Ovary (tissue), 9 donors: Measurements from ENCODE around the gene FAM156B. TPM values are rescaled to one million over a fixed set of nuclear protein-coding genes. Genes with fewer than 3 reads are reported as not detected.
"Not testable (repeated sequence)": the region's sequence is repeated elsewhere in the genome, so short reads cannot be mapped to it uniquely, and the experiment has no call there.

ENCODE experiments used
- DNase-seq, 5 donors: peaks; one replicate each; pipeline ENCODE4 v3.0.0-alpha.2; 2019 to 2020
- H3K27ac ChIP-seq, 2 donors: fragments of 200-600 bp; one replicate each; pipeline versions ENCODE4 v1.5.1 to v1.8.0; 2019 to 2022
- H3K27me3 ChIP-seq: fragments of 200-600 bp; one replicate; pipeline ENCODE4 v1.8.0; 2022
- H3K36me3 ChIP-seq: fragments of 200-600 bp; sonication (generic); one replicate; pipeline ENCODE4 v1.5.1; 2019
- H3K4me1 ChIP-seq: one replicate; pipeline ENCODE4 v1.8.1; 2013; ENCODE audit warnings: mild to moderate bottlenecking, moderate library complexity; ENCODE audit not compliant: insufficient read depth
- H3K4me3 ChIP-seq: fragments of 200-600 bp; sonication (generic); one replicate; pipeline ENCODE4 v1.5.1; 2017
- H3K9me3 ChIP-seq, 2 donors: fragments of 200-600 bp in 1 of 2; sonication (generic) in 1 of 2; one replicate each; pipeline versions ENCODE4 v1.5.1 to v1.8.1; 2013 to 2019; ENCODE audit warnings: mild to moderate bottlenecking in 1 of 2, moderate library complexity in 1 of 2
- CTCF ChIP-seq, 3 donors: fragments of 450-650 bp in 2 of 3; fragments of 200-600 bp in 1 of 3; IDR thresholded peaks; one replicate each; pipeline versions ENCODE4 v1.5.1 to v1.8.0; 2016 to 2022; ENCODE audit warnings: antibody characterized with exemption in 3 of 3, mild to moderate bottlenecking in 1 of 3
- EP300 ChIP-seq: sonication (generic); formaldehyde crosslinking; IDR thresholded peaks from one replicate; pipeline ENCODE4 v1.6.1; 2017; ENCODE audit warnings: antibody characterized with exemption
- POLR2A ChIP-seq: fragments of 450-650 bp; IDR thresholded peaks from one replicate; pipeline ENCODE4 v1.6.1; 2017; ENCODE audit warnings: antibody characterized with exemption, mild to moderate bottlenecking, moderate library complexity
- WGBS, 3 donors: extraction: QIAGEN DNeasy Blood & Tissue Kit in 1 of 3; methylation state at CpG; one replicate each; pipeline versions ENCODE4 v1.1.5 to v1.1.7; 2013 to 2017; 5-methylcytosine and 5-hydroxymethylcytosine counted together
- intact Hi-C, 4 donors: fragments of 100-400 bp; cut with DNase I; formaldehyde crosslinking; loops; one replicate each; pipeline versions ENCODE4 v1.11.0 to v1.15.1; 2022 to 2023
- polyA plus RNA-seq, 2 donors: library from polyadenylated mRNA; stranded (reverse); fragments of 200-250 nt in 1 of 2; fragments of 350-450 nt in 1 of 2; fragmentation: Illumina TruSeq in 1 of 2; extraction: RNeasy Lipid Tissue Mini Kit (QIAGEN cat#74804) in 1 of 2; gene quantifications; one replicate each; pipeline ENCODE4 v1.2.3, GENCODE V29; 2013 to 2014
- total RNA-seq, 7 donors: library from RNA; depleted of rRNA in 2 of 7; stranded (reverse); fragments of >200 nt in 2 of 7; fragmentation: NEBNext Ultra II Directional in 3 of 7; extraction: Animal tissue kit (Norgen Biotek cat#: 25700) in 3 of 7; gene quantifications; one replicate each; pipeline versions ENCODE4 v1.1.0 to v1.2.4, GENCODE V29; 2016 to 2023
- donor health status: DM: no; HTN: no; CAD: no; lungs with moderate emphysema.
- donor health status: DM: no; HTN: no; CAD: no.
- donor health status: Bipolar disorder and iron deficiency.
- donor health status: DM: yes; HTN: yes; CAD: no.
- donor health status: DM: no; HTN: no; CAD: no.
- donor health status: DM: yes; HTN: yes; CAD: no.

The FAM156B gene
- total and polyA plus RNA-seq, 9 donors, result 2.2 to 22.9 (median 13.6) TPM

GRCh38 chrX:52933213-52933612 is 36.1 kb downstream of the FAM156B start:
- Histone ChIP-seq H3K9me3 (no peaks in the 10 kb centered on the region), H3K4me1 (peaks cover 3% of the 10 kb centered on the region), H3K27me3 (no peaks in the 10 kb centered on the region), H3K4me3 (no peak overlapping the region), H3K36me3 (no peaks in the 10 kb centered on the region), H3K27ac (no peak overlapping the region)
- 86 to 93% (median 86%) methylated on average over 2 of the region's 2 CpGs for WGBS, 3 donors
- intact Hi-C loops, result no loop called here
- DNase-seq, result peak in 2 of 5 donors; percentile 10 to 14
- TF ChIP-seq CTCF (IDR thresholded peaks at IDR 0.05) (no peak), POLR2A (no peak), EP300 (no peak)

- WGBS, 3 donors, result 1 to 4% (median 3%) methylated on average over 27 of the region's 27 CpGs
- no peaks in the 10 kb centered on the region for H3K27me3 ChIP-seq
- no peak for TF ChIP-seq POLR2A
- no peak for TF ChIP-seq CTCF (IDR thresholded peaks at IDR 0.05)
- TF ChIP-seq EP300, result no peak
- H3K36me3 ChIP-seq, result no peaks in the 10 kb centered on the region
- peak overlapping the region; percentile 85 to 94 for H3K27ac ChIP-seq
- no peaks in the 10 kb centered on the region for H3K9me3 ChIP-seq
- peaks cover 3% of the 10 kb centered on the region for H3K4me1 ChIP-seq
- peak overlapping the region; percentile 75 for H3K4me3 ChIP-seq
- DNase-seq, result peak in 1 of 5 donors; percentile 8
- intact Hi-C loops, result no loop called here
These were observed 37.0 kb downstream of the FAM156B start for GRCh38 chrX:52933976-52934703.

GRCh38 chrX:52934704-52935469 is 37.8 kb downstream of the FAM156B start:
- Histone ChIP-seq H3K4me1 (peaks cover 3% of the 10 kb centered on the region), H3K4me3 (peak overlapping the region; percentile 75), H3K27ac (peak overlapping the region; percentile 85 to 94), H3K9me3 (no peaks in the 10 kb centered on the region), H3K27me3 (no peaks in the 10 kb centered on the region), H3K36me3 (no peaks in the 10 kb centered on the region)
- TF ChIP-seq CTCF (IDR thresholded peaks at IDR 0.05) (peak; percentile 99 to 100 (median 100)), EP300 (no peak), POLR2A (peak; percentile 54)
- WGBS, 3 donors, result 0% methylated on average over 48 to 61 of the region's 61 CpGs
- DNase-seq, result peak; percentile 96 to 99 (median 98)
- intact Hi-C loops, result no loop called here

GRCh38 chrX:52935470-52935784 is 38.3 kb downstream of the FAM156B start:
- intact Hi-C loops, H3K36me3 ChIP-seq, H3K9me3 ChIP-seq, DNase-seq, H3K4me1 ChIP-seq, H3K27me3 ChIP-seq: not testable (repeated sequence)
- 1 to 2% (median 1%) methylated on average over 10 of the region's 10 CpGs for WGBS, 3 donors
- H3K4me3 ChIP-seq, result peak overlapping the region; percentile 75
- H3K27ac ChIP-seq, result peak overlapping the region; percentile 85 to 94

GRCh38 chrX:52940704-52941103 is 43.6 kb downstream of the FAM156B start:
- H3K4me3 ChIP-seq, H3K27ac ChIP-seq, H3K36me3 ChIP-seq, H3K9me3 ChIP-seq, H3K27me3 ChIP-seq, DNase-seq, intact Hi-C loops, H3K4me1 ChIP-seq: not testable (repeated sequence)
- no CpG with 5 or more reads among the region's 4 CpGs for WGBS, 3 donors

- WGBS, 3 donors, result no CpG with 5 or more reads among the region's 10 CpGs
- H3K9me3 ChIP-seq, DNase-seq, H3K4me1 ChIP-seq, intact Hi-C loops, H3K27ac ChIP-seq, H3K27me3 ChIP-seq, H3K36me3 ChIP-seq, H3K4me3 ChIP-seq: not testable (repeated sequence)
These were observed 44.6 kb downstream of the FAM156B start for GRCh38 chrX:52941728-52942127.

- H3K9me3 ChIP-seq, H3K4me1 ChIP-seq, H3K4me3 ChIP-seq, H3K27ac ChIP-seq, DNase-seq, H3K36me3 ChIP-seq, intact Hi-C loops, H3K27me3 ChIP-seq: not testable (repeated sequence)
- no CpG with 5 or more reads among the region's 14 CpGs for WGBS, 3 donors
These were observed 48.8 kb downstream of the FAM156B start for GRCh38 chrX:52945838-52946494.

- intact Hi-C loops, DNase-seq, H3K9me3 ChIP-seq, H3K27me3 ChIP-seq, H3K4me1 ChIP-seq, H3K36me3 ChIP-seq, H3K4me3 ChIP-seq, H3K27ac ChIP-seq: not testable (repeated sequence)
- no CpG with 5 or more reads among the region's 16 CpGs for WGBS, 3 donors
These were observed 50.4 kb downstream of the FAM156B start for GRCh38 chrX:52947501-52947900.
